Gastrocnemius medialis (tissue), 4 donors: ENCODE measurements around the gene TRA2A.

Experiments used
- POLR2A ChIP-seq, 2 donors: fragments of 450-650 bp; IDR thresholded peaks; one replicate each; pipeline ENCODE4 v1.6.1; 2017; ENCODE audit warnings: antibody characterized with exemption in 2 of 2, mild to moderate bottlenecking in 2 of 2, moderate library complexity in 2 of 2
- TF ChIP-seq, protein P1 (sequence below), 5 experiments: fragments of 450-650 bp in 3 of 5; fragments of 200-600 bp in 2 of 5; sonication (generic) in 2 of 5; IDR thresholded peaks in 4 of 5; conservative IDR thresholded peaks in 1 of 5; 1 replicate in 4 of 5; 2 replicates in 1 of 5; pipeline ENCODE4 v1.5.1; 2016 to 2019; ENCODE audit warnings: antibody characterized with exemption in 5 of 5, mild to moderate bottlenecking in 3 of 5, moderate library complexity in 3 of 5

DNA sequence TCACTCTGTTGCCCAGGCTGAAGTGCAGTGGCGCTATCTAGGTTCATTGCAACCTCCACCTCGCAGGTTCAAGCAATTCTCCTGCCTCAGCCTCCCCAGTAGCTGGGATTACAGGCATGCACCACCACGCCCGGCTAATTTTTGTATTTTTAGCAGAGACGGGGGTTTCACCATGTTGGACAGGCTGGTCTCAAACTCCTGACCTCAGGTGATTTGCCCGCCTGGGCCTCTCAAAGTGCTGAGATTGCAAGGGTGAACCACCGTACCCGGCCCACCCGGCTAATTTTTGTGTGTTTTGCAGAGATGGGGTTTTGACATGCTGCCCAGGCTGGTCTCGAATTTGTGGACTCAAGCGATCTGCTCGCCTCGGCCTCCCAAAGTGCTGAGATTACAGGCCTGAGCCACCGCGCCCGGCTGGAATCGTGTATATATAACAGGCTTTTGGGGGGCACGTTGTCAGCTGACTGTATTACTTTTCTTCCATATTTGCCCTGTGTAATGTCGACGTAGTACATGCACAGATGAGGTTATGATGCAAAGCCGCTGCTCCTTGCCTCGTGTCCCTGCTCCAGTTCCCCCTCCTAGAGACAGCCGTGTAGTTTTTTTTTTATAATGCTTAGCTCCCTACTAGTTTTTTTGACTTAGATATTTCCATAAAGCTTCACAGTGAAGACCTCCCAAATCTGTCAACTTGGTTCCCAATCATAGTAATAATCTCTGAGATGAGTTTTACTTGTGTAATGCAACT, 883 bp upstream of the TRA2A start:
- TF ChIP-seq POLR2A (IDR thresholded peaks at IDR 0.05): no peak
- TF ChIP-seq, protein P1, sequence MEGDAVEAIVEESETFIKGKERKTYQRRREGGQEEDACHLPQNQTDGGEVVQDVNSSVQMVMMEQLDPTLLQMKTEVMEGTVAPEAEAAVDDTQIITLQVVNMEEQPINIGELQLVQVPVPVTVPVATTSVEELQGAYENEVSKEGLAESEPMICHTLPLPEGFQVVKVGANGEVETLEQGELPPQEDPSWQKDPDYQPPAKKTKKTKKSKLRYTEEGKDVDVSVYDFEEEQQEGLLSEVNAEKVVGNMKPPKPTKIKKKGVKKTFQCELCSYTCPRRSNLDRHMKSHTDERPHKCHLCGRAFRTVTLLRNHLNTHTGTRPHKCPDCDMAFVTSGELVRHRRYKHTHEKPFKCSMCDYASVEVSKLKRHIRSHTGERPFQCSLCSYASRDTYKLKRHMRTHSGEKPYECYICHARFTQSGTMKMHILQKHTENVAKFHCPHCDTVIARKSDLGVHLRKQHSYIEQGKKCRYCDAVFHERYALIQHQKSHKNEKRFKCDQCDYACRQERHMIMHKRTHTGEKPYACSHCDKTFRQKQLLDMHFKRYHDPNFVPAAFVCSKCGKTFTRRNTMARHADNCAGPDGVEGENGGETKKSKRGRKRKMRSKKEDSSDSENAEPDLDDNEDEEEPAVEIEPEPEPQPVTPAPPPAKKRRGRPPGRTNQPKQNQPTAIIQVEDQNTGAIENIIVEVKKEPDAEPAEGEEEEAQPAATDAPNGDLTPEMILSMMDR (IDR thresholded peaks at IDR 0.05 in 4 of 5, conservative IDR thresholded peaks at IDR 0.05 in 1 of 5): no peak
